GM21360 (cell line): ENCODE results near the gene DRC1.

Experiments
- ATAC-seq: cut with Tn5 transposase; IDR thresholded peaks from one replicate; pipeline ENCODE4 v1.9.1; 2021; ENCODE audit warnings: mild to moderate bottlenecking, moderate library complexity; ENCODE audit not compliant: unreplicated experiment

The DRC1 gene

DNA sequence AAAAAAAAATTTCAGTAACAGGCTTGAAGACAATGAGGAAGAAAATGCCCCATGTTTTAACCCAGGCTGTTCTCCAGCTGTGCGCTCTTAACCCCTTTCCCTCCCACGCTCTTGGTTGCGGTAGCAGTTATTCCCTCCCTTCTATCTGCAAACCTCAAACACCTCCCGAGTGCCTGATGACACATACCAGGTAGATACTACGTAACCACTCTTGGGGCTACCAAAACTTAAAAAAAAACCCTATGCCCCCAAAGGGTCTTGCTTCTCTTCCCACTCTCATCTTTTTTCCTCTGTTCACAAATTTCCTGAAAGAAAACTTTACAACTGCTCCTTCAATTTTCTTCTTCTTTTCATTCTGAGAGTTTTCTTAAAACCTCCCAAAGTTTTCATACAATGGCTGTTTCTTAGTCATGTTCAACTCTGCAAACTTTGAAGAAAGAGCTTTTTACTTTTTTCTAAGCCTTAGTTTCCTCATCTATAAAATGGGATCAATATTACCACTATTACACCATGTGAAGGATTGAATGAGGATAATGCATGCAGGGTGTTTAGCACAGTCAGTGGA is 4.9 kb upstream of the DRC1 start:
- ATAC-seq, result no peak

DNA sequence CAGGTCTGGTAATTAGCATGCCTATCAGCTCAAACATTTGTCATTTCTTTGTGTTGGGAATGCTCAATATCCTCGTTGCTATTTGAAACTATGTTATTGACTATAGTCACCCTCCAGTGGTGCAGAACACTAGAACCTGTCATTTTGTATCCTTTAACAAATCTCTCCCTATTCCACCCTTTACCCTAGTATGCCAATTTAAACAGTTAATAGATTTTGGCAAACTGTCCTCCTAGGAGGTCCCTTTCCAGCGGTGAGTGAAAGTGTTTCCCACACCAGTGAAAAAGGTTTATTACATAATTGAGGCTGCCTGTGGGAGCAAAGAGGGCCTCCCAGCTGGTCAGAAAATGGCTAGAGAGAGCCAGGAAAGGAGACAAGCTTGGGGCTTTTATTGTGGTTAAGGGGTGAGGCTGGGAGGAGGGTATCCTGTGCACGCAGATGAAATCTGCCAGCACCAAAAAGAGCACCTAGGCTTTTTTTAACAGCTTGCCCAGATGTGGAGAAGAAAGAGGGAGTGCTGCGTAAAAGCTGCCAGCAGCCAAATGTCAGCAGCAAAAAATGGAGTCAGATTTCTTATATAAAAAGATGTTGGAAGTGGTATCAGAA is 1.8 kb upstream of the DRC1 start:
- no peak for ATAC-seq

DNA sequence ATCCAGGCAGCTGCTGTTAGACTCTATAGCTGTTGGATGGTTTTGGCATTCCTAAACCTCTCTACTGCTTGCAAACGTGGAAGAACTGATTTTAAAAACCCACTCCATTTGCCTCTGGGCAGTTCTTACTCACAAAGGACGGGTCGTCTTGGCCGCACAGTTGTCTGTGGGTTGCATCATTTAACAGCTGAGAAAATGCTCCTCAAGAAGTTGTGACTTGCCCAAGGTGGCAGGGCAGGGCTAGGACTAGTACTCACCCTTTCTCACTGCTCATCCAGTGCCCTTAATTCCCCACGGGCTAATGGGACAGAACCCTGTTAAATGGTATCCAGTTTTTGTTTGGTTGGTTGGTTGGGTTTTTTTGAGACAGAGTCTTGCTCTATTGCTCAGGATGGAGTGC is 997 bp upstream of the DRC1 start:
- no peak for ATAC-seq

DNA sequence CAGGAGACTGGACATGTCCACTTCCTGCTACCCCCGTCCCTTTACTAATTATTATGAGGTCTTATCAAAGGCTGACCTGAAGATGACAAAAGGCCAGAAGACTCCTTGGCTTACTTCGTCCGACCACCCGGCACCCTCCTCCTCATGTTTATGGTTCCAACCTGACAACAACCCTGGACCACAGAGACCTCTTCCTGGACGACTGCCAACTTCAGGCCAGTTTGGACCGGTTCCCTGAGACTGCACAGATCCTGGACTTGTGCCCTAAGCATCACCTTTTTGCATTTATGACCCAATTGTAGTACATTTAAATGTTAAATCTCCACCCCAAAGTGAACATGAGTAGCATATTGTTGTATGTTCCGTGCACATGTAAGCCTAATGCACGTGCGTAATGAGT is 5.8 kb downstream of the DRC1 start:
- no peak for ATAC-seq

DNA sequence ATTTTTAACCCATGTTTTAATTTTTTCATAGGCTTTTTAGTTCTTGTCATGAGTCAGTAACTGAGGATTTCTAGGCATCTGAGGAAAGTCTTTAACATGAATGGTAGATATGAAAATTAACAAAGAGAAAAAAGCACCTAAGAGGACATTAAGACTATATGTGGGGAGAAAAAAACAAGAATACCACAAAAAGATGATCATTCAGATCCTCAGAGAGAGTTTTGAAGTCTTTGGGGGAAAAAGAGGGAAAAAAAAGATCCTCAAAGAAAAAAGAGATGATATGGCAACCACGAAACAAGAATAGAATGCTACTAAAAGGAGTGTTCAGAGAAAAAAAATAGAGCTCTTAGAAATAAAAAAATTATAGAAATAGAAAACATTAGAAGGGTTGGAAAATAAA is 8.1 kb downstream of the DRC1 start:
- ATAC-seq, result no peak

DNA sequence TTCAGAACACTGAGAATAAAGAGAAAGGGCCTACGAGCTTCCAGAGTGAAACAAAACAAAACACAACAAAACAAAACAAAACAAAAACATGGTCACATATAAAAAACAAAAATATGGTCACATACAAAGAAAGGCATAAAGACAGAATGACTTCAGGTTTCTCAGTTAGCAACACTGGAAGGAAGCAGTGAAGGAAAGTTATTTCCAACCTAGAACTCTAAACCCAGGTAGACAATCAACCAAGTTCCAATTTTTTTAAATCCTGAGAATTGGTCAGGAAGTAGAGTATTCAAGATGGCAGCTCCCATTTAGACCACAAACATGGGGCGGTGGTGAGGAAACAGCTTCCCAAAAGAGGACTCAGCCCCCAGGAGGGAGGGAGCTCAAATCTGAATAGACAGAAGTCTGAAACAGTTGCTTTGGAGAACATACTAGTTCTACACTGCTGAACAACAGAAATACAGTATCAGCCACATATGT is 9.1 kb downstream of the DRC1 start:
- ATAC-seq, result no peak

DNA sequence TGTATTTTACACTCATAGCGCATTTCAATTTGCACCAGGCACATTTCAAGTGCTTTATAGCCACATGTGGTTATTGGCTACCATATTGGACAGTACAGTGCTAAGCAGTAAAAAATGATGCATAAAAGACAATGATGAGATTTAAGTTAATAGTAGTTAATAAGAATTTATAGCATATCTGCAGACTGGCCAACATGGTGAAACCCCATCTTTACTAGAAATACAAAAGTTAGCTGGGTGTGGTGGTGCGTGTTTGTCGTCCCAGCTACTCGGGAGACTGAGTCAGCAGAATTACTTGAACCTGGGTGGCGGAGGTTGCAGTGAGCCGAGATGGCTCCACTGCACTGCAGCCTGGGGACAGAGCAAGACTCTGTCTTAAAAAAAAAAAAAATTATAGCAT is 9.7 kb downstream of the DRC1 start:
- ATAC-seq, result no peak

DNA sequence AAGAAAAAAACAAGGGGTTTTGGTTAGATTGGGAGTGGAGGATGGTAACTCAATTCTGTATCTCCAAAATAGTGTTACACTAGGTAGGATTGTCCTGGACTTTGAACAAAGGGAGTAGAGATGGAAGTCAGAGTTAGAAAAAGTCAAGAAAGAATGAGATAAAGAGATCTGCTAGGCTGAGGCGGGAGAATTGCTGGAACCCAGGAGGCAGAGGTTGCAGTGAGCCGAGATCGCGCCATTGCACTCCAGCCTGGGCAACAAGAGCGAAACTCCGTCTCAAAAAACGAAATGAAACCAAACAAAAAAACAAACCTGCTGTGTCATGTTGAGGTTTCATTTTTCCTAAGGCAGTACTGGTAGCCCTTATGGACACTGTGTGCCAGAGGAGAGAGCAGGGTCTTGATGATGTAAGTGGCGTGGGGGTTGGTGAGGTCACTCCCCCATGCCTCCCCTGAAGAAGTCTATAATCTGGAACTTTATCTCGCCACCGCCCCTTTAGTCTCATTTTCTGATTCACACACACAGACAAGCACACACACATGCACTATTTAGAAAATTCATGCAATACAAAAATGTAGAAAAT is 10.5 kb downstream of the DRC1 start:
- no peak for ATAC-seq

DNA sequence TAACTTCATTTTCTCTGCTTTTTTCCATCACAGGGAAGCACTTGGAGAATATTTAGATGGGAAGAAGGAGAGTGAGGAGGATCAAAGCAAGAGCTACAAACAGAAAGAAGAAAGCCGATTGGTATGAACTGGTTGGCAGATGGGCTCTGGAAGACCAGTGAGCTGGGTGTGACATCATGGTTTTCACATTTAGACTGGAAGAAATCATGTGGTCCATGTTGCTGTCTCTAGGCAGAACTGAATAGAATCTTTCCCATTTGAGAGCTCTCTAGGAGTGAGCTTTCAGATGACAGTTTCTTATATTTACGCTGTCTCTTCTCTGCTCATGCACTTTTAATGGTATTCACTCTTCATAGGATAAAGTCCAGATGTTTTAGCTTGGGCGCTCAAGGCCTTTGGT is 12.6 kb downstream of the DRC1 start:
- ATAC-seq, result no peak

DNA sequence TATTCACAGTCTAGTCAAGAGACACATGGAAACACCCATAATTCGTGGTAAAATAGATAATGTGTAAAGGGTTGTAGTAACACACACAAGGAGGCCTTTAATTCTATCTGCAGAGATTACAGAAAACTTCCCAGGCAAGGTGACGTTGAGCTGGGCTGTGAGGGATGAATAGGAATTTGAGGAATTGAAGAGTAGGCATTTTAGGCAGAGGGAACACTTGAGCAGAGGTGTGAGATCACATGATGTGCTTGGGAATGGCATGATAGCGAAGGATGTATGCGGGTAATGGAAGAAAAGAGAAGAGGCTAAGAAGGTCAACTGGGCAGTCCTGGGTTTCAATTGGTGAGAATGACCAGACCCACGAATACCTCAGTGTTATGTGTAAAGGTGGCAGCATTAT is 20.2 kb downstream of the DRC1 start:
- no peak for ATAC-seq

DNA sequence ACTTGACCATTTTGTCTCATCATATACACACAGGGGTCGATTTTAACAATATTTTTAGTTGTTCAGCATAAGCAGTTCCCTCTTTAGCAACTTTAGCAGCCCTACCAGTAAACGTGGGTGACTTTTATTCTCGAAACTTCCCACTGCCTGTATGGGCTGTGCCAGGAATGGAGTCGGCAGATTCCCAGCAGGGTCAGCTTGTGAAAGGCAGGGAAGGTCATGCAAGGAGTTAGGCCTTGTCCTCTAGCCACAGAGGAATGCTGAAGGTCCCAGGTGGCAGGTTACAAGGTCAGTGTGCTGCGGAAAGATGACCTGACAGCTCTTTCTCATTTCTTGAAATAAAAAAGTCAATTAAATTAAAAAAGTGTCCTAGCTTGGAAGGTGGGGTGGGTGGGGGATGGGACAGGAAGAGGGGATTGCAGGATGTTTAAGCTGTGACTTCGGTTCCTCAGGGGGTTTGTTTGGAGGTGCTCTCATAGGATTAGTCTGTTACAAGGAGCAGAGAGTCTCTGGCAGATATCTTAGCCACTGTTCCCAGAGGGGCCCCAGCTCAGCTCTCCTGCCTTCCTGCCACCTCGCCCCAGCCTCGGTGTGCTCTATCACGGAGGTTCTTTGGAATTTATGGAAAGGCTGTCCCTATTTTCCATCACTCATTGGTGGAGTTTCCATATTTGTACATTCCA is 21.4 kb downstream of the DRC1 start:
- ATAC-seq, result no peak

DNA sequence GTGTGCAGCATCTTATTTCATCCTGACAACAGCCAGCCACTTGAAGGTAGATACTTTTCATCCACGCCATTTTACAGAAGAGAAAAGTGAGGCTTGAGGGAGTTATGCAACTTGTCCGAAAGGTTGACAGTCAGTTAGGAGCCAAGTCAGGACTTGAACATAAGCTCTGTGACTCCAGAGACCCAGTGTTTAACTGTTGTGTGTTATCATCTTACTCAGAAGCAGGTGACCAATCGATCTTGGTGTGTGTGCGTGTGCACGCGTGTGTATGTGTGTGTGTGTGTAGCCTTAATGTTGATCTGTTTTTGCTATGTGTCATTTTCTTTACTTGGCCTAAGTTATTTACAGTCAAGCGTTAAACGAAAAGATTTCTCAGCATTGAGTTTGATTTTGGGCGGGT is 22.0 kb downstream of the DRC1 start:
- ATAC-seq, result no peak

DNA sequence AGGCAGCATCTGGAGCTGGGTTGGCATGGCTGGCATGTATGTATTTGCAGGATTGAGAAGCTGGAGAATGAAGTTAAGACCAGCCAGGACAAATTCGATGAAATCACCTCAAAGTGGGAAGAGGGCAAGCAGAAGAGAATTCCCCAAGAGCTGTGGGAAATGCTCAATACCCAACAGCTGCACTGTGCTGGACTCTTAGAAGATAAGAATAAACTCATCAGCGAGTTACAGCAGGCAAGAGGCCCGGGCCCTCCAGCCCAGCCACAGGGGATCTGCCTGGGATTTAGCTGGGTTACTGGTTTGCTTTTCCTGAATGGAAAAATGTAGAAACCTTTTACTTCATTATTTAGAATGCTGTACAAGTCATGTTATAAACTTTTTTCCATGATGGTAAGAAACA is 22.5 kb downstream of the DRC1 start:
- no peak for ATAC-seq

DNA sequence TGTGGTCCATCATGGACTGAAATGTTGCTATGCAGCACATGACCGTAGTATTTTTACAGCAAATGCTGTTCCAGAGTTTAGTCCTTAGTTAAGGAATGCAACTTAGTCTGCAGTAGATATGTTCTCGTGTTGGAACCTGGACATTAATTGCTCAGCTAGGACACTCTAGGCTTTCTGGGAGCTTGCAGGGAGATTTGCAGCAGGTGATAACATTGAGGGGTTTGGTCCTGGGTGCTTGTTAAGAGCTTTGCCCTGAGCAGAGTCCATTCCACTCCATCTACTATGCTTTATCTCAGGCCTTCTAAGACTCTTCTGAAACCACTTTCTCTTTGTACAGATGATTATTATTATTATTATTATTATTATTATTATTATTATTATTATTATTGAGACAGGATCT is 27.1 kb downstream of the DRC1 start:
- no peak for ATAC-seq

DNA sequence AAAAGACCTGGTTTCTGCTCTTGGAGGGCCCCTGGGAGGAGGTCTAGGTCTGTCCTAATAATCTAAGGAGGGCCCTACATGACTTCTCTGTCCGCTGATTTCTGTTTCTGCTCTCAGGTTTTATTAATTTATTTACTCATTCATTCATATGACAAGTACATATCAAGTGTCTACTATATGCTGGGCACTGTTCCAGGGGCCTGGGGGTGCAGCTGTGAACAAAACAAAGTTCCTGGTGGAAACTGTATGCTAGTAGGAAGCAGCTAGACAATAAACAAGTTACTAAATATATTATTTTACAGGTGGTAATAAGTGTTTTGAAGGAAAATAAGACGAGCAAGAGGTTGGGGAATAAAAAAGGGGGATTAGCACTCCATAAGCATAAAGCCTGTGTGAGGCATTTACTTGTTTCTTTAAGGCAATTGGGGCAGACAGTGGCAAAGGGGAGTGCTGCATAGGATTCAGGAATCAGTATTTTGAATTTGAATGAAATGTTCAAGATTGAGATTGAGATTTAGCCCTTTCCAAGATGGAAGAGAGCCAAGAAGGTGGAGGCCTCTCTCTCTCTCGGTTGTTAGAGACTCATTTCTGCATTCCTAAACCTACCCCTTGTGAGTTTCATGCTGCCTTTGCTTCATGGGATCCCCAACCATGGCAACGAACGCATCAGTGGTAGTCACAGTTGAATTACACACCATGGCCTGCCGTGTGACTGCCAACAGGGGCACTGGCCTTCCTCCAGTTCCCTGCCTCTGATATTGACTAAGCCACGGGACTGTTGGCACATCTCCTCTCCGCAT is 28.3 kb downstream of the DRC1 start:
- no peak for ATAC-seq

DNA sequence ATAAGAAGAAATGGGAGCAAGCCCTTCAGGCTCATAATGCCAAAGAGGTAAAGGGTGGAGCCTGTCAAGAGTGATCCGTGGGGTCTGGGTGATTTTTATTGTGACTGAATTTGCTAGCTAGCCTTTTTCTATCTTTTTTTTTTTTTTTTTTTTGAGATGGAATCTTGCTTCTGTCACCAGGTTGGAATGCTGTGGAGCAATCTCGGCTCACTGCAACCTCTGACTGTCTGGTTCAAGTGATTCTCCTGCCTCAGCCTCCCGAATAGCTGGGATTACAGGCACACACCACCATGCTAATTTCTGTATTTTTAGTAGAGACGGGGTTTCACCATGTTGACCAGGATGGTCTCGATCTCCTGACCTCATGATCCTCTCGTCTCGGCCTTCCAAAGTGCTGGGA is 29.1 kb downstream of the DRC1 start:
- no peak for ATAC-seq

DNA sequence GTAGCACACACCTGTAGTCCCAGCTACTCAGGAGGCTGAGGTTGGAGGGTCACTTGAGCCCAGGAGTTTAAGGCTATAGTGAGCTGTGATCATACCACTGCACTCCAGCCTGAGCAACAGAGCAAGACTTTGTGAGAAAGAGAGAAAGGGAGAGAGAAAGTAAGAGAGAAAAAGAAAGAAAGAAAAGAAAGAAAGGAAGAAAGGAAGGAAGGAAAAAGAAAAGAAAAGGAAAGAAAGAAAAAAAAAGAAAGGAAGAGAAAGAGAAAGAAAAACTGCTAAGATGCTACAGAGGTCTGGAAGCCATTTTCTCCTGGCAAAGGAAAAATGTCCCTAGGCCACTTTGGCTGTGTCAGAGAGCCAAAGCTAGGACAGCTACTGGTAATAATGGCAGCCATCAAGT is 30.6 kb downstream of the DRC1 start:
- no peak for ATAC-seq

DNA sequence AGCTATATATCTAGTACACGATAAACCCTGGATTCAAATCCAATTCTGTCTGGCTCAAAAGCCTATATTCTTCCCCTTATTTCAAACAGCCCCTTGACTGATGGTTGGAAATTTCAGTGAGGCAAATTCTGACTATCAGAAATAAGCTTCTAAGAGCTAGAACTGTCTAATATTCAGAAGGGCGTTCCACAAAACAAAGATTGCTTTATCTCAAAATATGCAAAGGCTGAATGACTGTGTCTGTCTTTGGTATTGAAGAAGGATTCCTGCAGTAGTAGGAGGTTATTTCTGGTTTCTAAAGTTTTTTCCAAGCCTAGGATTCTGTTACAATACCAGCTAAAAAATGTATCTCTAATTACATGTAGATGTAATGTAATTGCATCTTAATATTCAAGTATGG is 31.1 kb downstream of the DRC1 start:
- ATAC-seq, result no peak

DNA sequence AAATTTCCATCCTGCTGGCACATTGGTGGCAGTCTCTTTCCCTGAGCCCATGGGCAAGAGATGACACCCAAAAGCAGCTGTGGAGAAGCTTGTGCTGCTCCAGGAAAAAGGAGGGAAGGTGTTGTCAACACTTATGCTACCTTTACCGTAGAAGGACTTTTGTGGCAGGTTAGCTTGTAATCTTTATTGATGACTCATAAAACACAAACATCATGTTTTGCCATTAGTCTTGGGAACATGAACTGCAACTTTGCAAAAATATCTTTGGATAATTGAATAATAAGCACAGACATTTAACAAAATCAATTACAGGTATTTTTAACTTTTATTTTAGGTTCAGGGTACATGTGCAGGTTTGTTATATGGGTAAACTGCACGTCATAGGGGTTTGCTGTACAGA is 33.4 kb downstream of the DRC1 start:
- ATAC-seq, result no peak

DNA sequence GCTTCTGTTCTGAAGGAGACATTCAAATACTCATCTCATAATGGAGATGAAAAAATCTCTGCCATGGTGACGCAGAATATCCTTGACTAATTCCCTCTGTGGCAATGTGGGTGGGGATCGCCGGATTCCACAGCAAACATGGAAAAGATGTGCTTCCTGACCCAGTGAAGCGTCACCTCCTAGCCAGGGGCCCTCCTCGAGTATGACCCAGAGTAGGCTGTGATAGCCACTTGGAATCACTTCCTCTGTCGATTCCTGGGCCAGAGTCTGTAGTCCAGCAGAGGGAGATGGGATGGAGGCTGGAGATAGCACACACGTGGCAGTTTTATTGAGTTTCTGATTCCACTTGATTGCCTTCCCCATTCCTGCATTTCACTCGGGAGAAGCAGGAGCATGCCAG is 36.8 kb downstream of the DRC1 start:
- ATAC-seq, result no peak

DNA sequence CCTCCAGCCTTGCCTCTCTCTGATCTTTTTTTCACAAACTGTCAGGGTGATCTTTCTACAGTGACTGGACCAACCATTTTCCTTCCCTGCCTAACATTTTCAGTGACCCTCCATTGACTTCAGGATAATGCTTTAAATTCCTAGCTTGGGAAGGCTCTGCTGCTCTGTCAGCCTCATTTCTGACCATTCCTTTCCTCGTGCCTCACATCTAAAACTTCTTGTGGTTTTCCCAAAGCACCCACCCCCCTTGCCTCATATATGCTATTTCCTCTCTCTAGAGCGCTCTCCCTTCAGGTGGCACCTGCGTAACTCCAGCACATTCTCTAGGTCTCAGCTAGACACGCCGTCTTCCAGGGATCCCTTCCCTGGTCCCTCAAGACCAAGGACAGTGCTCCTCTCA is 37.2 kb downstream of the DRC1 start:
- ATAC-seq, result no peak

DNA sequence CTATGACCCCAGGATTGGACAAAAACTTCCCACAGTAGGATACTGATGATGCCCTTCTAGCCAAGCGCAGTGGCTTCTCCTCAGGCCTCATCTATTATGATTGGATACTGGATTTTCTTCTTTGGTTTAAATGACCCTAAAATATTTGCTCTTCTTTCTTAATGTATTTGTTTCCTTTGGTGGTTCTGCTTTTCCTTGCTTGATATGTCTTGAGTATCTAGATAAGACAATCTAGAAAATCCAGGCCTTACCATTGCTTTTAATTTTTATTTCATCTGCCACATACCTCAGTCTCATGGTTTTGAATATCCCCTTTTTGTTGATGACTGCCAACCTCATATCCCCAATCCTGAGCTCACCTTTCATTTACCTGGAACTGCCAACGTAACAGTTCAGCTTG is 40.6 kb downstream of the DRC1 start:
- ATAC-seq, result no peak
